ENCODE results near the gene PPIL6. TPM values are rescaled to one million over a fixed set of nuclear protein-coding genes. Genes with fewer than 3 reads are reported as not detected.

Gene PPIL6
- polyA plus RNA-seq, 1 donor (not counting 4 experiments of a cell fraction or from before 2014, with no cell fraction given): 1.4 TPM

- TF ChIP-seq CTCF (optimal IDR thresholded peaks at IDR 0.05 in 1 of 3, IDR thresholded peaks at IDR 0.05 in 1 of 3, conservative IDR thresholded peaks at IDR 0.05 in 1 of 3; ENCODE audit: extremely low read depth in 1 of 3, insufficient read depth in 2 of 3, low read length in 3 of 3) (no peak), EZH2 (IDR thresholded peaks at IDR 0.05; ENCODE audit: low read length) (no peak)
- peaks cover 9% of the 10 kb centered on the region for H3K79me2 ChIP-seq (ENCODE audit: control insufficient read depth, insufficient read depth, low read length)
- H3K27me3 ChIP-seq (ENCODE audit: control insufficient read depth, extremely low read depth, insufficient read depth, low read length): no peaks in the 10 kb centered on the region
- FAIRE-seq: no peak
- no peak overlapping the region for H2AFZ ChIP-seq (ENCODE audit: control insufficient read depth, low read length)
- DNase-seq (ENCODE audit: low read depth, low spot score): no peak
- H3K9ac ChIP-seq (ENCODE audit: control insufficient read depth, extremely low read depth, insufficient read depth, low read length): no peak overlapping the region
- H4K20me1 ChIP-seq (ENCODE audit: control insufficient read depth, extremely low read depth, insufficient read depth, low read length): no peaks in the 10 kb centered on the region
- no peak overlapping the region for H3K27ac ChIP-seq (ENCODE audit: control insufficient read depth, insufficient read depth, low read length)
- peaks cover 37 to 42% of the 10 kb centered on the region in 2 experiments for H3K36me3 ChIP-seq (ENCODE audit: control insufficient read depth in 2 of 2, extremely low read depth in 1 of 2, insufficient read depth in 2 of 2, low read length in 2 of 2)
- no peaks in the 10 kb centered on the region for H3K4me1 ChIP-seq (ENCODE audit: control insufficient read depth, extremely low read depth, insufficient read depth, low read length)
- no peaks in the 10 kb centered on the region for H3K9me1 ChIP-seq (ENCODE audit: control insufficient read depth, extremely low read depth, insufficient read depth, low read length)
- dilution Hi-C loops (cut with MboI; ENCODE audit: extremely low pct_ligation_motif_present, low sequenced_read_pairs): no loop called here
- no peak overlapping the region for H3K4me2 ChIP-seq (ENCODE audit: control insufficient read depth, extremely low read depth, insufficient read depth, low read depth, low read length)
- no peak overlapping the region for H3K4me3 ChIP-seq (ENCODE audit: control insufficient read depth in 2 of 3, extremely low read depth in 1 of 3, insufficient read depth in 2 of 3, low read depth in 1 of 3, low read length in 3 of 3)
- H3K9me3 ChIP-seq (ENCODE audit: control insufficient read depth, low read depth, low read length): no peaks in the 10 kb centered on the region
Observed at GRCh38 chr6:109472132-109472995, 31.9 kb upstream of the PPIL6 start.

GRCh38 chr6:109471105-109471810, 30.8 kb upstream of the PPIL6 start:
- Histone ChIP-seq H3K36me3 (ENCODE audit: control insufficient read depth in 2 of 2, extremely low read depth in 1 of 2, insufficient read depth in 2 of 2, low read length in 2 of 2) (peaks cover 37 to 42% of the 10 kb centered on the region in 2 experiments), H2AFZ (ENCODE audit: control insufficient read depth, low read length) (no peak overlapping the region), H3K9me3 (ENCODE audit: control insufficient read depth, low read depth, low read length) (no peaks in the 10 kb centered on the region), H3K79me2 (ENCODE audit: control insufficient read depth, insufficient read depth, low read length) (peaks cover 2% of the 10 kb centered on the region), H3K4me1 (ENCODE audit: control insufficient read depth, extremely low read depth, insufficient read depth, low read length) (no peaks in the 10 kb centered on the region), H3K9ac (ENCODE audit: control insufficient read depth, extremely low read depth, insufficient read depth, low read length) (no peak overlapping the region), H3K4me3 (ENCODE audit: control insufficient read depth in 2 of 3, extremely low read depth in 1 of 3, insufficient read depth in 2 of 3, low read depth in 1 of 3, low read length in 3 of 3) (no peak overlapping the region), H3K27ac (ENCODE audit: control insufficient read depth, insufficient read depth, low read length) (no peak overlapping the region), H3K4me2 (ENCODE audit: control insufficient read depth, extremely low read depth, insufficient read depth, low read depth, low read length) (no peak overlapping the region), H4K20me1 (ENCODE audit: control insufficient read depth, extremely low read depth, insufficient read depth, low read length) (no peaks in the 10 kb centered on the region), H3K9me1 (ENCODE audit: control insufficient read depth, extremely low read depth, insufficient read depth, low read length) (no peaks in the 10 kb centered on the region), H3K27me3 (ENCODE audit: control insufficient read depth, extremely low read depth, insufficient read depth, low read length) (no peaks in the 10 kb centered on the region)
- TF ChIP-seq CTCF (optimal IDR thresholded peaks at IDR 0.05 in 1 of 3, IDR thresholded peaks at IDR 0.05 in 1 of 3, conservative IDR thresholded peaks at IDR 0.05 in 1 of 3; ENCODE audit: extremely low read depth in 1 of 3, insufficient read depth in 2 of 3, low read length in 3 of 3) (no peak), EZH2 (IDR thresholded peaks at IDR 0.05; ENCODE audit: low read length) (no peak)
- no peak for DNase-seq (ENCODE audit: low read depth, low spot score)
- dilution Hi-C loops (cut with MboI; ENCODE audit: extremely low pct_ligation_motif_present, low sequenced_read_pairs): no loop called here
- no peak for FAIRE-seq
